GM21526 (cell line): ENCODE measurements around the gene LAMA2.
"Not testable (repeated sequence)": the region's sequence is repeated elsewhere in the genome, so short reads cannot be mapped to it uniquely, and the experiment has no call there.

Experiments
- ATAC-seq: cut with Tn5 transposase; IDR thresholded peaks from one replicate; pipeline ENCODE4 v1.9.1; 2021; ENCODE audit warnings: moderate library complexity; ENCODE audit not compliant: unreplicated experiment, low FRiP score

Gene LAMA2

DNA sequence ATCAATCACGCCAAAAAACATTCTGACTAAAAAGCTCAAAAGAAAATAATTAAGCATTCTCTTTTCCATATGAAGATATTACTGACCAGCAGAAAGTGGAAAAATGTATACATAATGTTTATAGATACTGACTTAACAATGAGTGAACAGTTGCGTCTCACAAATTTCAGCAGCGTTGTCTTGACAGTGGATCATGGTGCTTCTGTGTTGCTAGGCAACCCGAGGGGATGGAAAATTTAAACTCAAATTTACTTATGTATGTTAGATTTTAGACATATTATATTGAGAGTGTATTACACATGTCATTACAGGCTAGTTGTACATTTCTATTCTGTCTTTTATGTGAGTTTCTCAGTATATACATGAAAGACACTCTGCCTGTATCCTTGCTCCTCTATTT, 110.2 kb downstream of the LAMA2 start:
- ATAC-seq = no peak

DNA sequence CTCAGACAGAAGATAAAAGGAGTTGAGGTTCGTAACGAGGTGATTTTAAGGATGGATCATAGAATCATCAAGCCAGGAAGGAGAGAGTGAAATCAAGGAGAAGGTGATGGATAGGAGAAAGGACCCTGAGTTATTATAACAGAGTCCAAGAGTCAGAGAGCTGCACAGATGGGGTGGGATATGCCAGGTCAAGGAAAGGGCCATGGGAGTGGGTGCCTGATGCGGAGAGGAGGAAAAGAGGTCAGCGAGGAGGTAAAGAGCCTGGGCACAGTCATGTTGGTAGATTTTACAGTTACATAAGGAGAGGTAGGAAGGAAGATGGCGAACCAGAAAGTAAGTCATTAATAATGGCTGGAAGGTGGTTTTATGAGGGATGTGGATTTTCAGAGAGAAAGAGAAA, 114.9 kb downstream of the LAMA2 start:
- no peak for ATAC-seq

DNA sequence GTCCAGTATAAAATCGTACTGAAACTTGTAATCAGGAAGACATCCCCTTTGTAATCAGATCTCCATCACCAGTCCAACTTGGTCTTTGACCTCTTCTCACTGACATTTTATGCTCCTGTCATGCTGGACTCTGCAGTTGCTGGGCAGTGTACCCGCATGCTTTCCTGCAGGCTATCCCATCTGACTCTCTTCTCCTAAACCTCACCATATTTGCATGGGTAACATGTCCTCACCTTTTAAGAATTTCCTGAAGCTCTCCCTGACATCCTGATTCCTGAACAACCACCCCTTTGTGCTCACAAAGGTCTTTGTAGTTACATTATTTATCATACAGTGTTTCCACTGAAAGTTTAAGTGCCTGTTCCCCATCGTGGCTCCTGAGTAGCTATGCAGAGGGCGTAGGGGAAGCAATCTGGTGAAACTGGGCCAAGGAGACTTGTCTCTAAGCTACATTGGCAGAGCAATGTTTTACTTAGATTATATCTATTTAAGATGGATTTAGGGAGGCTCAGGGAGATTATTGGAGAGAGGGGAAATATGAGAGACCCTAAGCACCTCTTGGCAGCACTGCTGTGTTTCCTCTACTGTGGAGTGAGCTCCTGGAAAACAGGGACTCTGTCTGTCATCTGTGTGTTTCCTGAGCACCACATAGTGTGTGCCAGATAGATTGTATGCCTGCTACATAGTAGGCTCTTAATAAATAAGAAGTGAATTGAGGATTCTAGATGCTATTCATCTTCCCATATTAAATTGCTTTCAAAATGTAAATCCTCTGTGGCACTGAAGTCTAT, 124.0 kb downstream of the LAMA2 start:
- ATAC-seq = no peak

DNA sequence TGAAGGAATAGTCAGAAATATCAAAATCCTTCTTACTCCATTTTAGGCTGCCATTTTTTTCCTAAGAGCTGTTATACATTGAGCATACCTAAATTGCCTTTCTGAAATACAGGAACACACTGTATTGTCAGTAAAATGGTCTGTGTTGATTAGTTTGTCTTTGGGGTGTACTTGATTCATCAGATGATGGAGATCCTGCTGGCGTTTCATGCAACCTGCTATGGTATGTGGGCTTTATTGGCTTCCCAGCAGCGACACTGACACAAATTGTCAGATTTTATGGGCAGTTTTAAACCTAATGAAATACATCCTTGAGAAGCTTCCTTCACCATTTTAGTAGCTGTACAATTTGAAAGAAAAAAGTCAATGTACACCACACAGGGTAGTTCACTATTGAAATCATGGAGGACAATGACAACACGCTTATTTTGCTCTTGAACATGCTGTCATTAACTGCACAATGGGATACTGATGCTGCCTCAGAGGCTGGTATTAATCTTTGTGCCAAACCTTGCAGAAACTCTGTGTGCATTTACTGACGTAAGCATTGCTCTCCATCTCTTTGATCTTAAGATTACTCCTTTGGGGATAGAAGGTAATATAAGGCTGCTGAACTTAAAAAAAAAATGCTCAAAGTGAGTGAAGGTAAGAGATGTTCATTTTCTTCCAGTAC, 124.9 kb downstream of the LAMA2 start:
- ATAC-seq = no peak

DNA sequence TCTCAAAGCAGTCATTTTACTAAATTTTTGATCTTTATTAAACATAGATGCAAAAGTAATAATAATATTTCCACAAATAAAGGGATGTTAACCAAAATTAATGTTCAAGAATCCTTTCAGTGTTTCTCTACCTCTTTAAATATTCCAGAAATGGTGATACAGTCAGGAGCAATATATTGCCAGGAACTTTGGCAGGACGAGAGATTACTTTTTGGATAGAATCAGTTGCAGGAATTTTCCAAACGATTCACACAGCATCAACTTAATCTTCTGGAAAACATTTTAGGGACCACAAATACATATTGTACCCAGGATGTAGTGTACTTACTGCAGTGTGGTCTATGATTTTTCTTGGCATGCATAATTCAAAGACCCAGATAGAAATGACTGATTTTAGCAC, 125.7 kb downstream of the LAMA2 start:
- no peak for ATAC-seq

DNA sequence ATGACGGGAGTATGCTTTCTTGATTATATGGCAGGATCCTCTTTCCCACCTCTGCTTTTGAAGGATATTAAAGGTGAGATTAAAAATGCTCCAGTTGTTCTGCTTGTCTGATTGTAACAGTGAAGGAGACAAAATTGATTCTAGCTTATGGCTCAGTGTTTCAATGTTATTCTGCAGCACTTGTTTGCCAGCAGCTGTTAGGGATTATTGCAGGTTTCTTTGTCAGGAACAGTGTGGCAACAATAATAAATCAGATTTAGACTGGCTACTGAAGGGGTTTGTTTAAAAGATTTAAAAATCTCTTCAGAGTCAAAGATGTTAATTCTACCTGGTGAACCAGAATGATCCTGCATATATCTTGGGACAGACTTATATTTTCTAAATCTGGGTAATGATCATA, 126.9 kb downstream of the LAMA2 start:
- ATAC-seq = no peak

DNA sequence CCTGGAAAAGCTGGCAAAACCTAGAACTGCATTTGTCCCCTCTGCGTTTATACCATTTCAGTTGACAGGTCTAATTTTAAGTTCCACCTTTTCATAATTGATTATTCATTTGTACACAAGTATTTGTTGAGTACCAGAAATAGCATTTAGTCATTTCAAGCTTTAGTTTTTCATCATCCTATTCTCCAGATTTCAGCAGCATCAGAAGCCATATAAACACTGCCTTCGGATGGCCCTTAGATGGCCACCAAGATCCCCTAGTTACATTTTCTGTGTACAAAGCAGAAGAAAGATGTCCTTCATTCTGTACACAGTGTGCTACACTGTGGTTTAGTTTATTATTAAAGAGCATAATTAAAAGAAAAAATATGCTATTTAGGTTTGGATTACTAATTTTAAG, 131.4 kb downstream of the LAMA2 start:
- no peak for ATAC-seq

DNA sequence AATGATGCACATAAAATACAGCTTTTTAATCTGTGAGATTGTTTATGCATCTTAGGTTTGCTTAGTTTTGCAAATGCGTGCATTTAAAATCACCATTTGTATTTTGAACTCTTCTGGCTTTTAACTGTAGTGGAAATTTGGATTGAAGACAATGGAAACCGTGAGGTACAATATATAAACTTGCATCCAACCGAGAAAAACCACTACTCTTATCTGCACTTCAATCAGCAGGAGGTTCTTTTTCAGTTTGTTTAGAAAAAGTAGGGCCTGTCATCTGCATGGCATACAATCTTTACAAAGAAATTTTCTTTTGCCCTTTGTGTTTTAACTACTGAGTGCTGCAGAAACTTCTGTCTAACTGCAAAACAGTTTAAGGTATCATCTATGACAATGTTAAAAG, 132.8 kb downstream of the LAMA2 start:
- no peak for ATAC-seq

DNA sequence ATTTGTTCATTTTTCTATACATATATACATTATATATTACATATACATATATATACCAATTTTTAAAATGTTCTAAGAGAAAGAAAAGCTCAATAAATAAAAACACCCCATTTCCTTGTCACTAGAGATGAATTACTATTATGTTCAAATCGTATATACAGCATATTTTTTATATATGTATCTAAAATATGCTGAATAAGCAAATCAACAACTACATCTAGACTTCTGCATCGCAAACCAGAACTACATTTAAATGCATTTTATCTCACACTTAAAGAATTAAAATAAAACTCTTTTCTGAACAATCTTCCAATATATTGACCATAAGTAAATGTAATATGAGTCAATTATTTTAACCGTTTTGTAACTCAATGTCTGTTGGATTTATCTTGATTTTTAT, 133.9 kb downstream of the LAMA2 start:
- ATAC-seq = no peak

DNA sequence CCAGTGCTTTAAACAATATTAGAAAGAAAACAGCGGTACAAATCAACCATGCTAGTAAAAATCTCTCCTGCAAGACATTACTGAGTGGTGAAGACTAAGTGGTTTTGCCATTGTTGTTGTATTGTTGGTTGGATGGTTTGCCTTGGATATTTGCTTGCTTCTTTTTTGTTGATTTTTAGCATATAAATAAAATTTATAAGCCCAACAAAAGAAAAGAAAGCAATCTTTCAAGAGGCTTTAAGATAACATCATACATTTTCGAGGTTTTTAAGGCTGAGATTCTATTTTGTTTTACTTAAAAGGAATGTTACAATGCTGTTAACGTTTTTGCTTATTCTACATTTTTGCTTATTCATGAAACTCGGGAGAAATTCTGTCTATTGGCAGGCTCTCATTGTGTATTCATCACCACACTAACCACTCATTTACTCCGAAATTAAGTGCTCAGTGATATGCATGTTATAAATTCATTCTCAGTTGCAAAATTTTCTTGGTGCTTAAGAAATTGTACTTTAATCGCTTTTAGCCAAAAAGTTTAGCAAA, 139.1 kb downstream of the LAMA2 start:
- no peak for ATAC-seq

DNA sequence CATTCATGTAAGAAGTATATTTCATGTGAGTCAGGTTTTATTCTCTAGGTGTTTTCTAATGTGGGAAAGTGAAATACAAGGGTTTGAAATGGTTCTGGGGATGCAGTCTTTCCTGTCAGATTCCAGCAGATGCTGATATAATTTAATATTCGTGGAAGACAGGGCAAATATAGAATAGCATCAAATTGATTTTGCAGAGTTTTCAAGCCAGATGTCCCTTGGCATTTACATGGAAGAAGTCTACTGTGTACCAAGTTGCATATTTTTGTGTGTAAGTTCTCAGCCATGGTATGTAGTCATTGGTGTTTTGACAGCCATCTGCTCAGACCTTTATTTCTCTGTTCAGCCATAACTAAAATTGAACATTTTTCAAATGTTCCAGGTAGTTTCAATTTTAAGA, 143.7 kb downstream of the LAMA2 start:
- no peak for ATAC-seq

DNA sequence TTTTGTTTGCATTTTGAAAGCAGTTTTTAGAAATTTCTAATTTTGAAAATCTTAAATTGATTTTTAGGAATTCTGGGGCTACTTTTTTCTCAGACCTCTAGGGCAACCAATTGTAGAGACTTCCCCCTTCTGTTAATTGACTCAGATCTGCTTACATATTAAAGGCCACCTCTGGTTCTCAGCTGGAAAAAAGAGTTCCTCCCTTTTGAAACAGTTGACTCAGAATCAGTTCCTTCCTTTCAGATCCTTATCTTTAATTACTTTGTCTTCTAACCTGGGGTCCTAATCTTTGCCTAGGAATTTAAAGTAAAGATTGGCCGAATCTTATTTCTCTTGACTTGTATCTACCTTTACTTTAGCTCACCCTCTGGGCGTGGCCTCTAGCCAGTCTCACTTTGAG, 146.8 kb downstream of the LAMA2 start:
- ATAC-seq = no peak

DNA sequence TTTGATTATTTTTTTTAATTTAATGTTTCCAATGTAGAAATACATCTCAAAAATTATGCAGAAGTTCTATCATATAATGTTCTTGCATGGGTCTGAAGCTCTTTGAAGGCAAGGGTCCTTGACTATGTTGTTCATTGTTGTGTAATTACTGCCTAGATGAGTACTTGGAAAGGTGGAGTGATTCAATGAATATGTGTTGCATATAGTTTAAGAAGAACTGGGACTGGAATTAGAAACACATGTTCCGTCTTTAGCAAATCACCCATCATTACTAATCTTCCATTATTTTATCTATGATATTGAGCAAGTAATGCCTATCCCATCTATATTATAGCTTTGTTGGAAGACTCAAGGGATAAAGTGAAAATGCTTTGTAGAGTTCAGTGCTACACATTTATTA, 147.3 kb downstream of the LAMA2 start:
- no peak for ATAC-seq

DNA sequence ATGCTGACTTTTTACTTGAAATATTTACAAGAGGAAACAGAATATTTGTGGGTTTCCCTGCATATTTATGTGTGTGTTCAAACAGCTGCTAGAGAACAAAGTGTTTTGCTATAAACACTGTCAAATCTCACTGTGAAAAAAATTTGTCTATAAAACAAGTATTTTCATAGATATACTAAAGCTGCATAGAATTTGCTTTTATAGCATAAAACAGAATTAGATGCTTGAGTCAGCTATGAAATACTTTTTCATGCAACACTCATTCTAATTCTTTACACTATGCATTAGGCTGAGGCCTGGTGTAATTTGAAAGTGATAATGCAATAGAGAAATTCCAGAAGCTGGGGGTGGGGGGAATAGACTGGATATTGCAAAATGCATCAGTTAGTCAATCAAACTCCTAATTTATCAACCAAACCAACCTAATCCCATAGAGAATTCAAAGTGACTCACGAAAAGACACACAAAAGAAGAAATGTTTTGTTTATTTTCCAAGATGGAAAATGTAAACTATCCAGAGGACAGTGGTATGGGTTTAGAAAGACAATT, 148.2 kb downstream of the LAMA2 start:
- ATAC-seq = no peak

DNA sequence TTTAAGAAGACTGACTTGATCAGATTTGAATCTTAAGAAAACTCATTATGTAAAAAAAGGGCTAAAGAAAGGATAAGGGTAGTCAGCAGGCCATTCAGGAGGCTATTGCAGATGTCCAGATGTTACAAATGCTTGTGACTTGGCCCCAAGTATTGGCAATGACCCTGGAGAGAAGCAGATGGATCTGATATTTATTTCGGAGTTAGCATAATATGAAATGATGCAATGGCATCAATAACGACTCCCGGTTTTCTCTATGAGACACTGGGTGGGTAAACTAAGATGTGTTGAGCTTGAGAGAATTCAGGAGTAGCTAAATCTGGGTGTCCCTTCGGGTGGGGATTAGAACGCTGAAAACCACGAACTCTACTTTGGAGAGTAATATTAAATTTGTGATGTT, 149.7 kb downstream of the LAMA2 start:
- no peak for ATAC-seq

DNA sequence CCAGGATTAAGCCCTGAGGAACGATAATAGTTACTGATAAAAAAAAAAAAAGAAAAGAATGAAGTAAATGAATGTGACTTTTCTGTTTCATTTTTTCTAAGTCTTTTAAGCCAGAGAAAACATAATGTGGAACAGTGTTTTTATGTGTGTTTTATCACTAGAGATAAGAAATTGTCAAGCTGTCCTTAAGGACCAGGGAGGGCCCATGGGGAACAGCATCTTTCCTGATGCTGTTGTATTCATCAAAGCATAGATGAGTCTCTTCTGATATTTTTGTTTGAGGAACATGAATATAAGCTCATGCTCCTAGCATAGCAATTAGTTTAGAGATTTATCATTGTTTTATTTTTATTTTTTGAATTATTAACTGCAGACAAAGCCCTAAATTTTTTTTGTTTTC, 150.2 kb downstream of the LAMA2 start:
- no peak for ATAC-seq

DNA sequence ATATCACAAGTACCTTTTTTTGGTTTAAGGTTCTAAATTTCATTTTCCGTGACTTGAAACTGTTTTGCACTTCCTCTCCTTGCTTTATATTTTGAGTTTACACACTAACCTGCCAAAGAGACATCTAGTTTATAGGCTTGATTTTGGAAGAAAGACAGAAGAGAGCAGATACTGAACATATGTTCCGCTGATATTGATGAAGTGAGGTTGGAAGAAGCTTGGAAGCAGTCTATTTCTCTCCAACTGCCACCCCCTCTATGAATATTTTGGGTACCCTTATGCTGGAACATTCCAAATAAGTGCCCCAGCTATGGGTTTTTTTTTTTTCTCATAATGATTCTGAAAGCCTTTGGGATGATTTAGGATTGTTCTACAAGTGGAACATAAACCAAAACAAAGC, 150.6 kb downstream of the LAMA2 start:
- ATAC-seq = no peak

DNA sequence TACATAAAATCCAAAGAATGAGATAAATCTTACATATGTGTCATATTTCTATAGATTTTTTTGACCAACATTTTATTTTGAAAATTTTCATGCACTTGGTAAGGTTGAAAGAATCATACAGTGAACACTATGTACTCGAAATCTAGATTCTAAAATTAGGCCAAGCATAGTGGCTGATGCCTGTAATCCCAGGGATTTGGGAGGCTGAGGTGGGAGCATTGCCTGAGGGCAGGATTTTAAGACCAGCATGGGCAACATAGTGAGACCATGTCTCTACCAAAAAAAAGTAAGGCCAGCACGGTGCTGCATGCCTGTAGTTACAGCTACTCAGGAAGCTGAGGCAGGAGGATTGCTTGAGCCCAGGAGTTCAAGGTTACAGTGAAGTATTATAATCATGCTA, 158.6 kb downstream of the LAMA2 start:
- ATAC-seq = no peak

DNA sequence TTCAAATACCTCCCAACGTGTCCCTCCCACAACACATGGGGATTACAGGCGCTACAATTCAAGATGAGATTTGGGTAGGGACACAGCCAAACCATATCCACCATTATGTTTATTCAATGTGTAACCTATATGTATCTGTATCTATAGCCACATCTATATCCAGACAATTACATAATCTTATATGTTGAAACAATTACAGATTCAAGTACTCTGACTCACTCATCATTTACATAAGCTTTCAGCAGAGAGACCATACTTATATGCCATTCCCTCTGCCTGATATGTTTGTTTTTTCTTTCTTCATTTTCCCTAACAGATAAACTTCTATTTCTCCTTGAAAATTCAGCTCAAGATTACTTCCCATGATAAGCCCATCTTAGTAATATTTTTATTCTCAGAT, 163.6 kb downstream of the LAMA2 start:
- ATAC-seq = no peak

DNA sequence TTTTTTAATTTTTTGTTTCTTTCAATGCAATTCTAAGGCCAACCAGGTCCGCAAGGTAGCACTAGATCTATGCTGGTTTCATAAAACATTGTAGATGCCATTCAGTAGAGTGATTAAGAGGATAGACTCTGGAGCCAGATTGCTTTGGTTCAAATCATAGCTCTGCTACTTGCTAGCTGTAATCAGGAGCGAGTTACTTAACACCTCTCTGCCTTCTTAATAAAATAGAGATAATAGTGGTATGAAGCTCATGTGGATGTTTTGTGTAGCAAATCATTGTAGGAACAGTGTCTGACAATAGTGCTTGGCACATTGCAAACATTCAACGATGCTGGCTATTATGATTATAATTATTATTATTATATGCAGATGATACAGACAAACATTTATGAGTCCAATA, 164.9 kb downstream of the LAMA2 start:
- ATAC-seq = no peak

DNA sequence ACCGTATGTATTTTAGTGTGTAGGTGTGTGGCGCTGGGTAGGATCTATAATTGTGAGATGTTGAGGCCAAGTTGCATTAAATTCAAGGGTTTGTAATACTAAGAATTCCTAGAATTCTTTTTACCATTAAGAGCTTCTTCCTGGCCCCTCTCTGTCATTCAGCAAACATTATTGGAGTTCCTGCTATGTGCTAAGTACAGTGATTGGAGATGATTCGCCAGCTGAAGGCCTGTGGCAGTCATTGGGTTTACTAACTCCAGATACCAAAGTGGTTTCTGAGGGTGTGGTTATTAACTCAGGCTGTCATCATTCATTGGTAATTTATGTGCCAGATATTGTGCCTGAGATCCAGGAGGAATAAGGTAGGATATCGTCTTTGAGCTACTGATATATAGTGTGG, 167.1 kb downstream of the LAMA2 start:
- ATAC-seq = no peak

DNA sequence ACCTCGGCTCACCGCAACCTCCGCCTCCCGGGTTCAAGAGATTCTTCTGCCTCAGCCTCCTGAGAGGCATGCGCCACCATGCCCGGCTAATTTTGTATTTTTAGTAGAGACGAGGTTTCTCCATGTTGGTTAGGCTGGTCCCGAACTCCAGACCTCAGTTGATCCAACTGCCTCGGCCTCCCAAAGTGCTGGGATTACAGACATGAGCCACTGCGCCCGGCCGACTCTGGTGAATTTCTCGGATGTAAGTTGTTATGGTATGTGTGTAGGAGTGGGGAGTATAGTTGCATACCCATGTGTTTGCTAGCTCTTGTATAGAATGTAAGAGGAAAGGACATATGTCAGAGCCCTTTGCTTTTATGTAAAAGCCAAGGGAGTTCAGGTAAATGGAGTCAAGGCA, 170.2 kb downstream of the LAMA2 start:
- ATAC-seq = not testable (repeated sequence)
